HS-27A (cell line): ENCODE results near the gene PCDHGB2.
"Not testable (repeated sequence)": the region's sequence is repeated elsewhere in the genome, so short reads cannot be mapped to it uniquely, and the experiment has no call there.

ENCODE experiments used
- DNase-seq: peaks from one replicate; pipeline ENCODE4 v3.0.0-alpha.2; 2012; ENCODE audit warnings: low read depth, missing footprints

The PCDHGB2 gene

GRCh38 chr5:141349917-141350619 lies 9.7 kb upstream of the PCDHGB2 start, which contains the start of gene PCDHGB1:
TSS of gene PCDHGB1 (plus strand) at chr5:141350099. CDS start at chr5:141350261, 162 bp downstream.
- DNase-seq, result no peak

GRCh38 chr5:141351591-141351990 lies 8.2 kb upstream of the PCDHGB2 start:
- no peak for DNase-seq

GRCh38 chr5:141354900-141355469 lies 4.8 kb upstream of the PCDHGB2 start, which contains the start of gene PCDHGA4:
TSS of gene PCDHGA4 (plus strand) at chr5:141355021. CDS start at chr5:141355108, 87 bp downstream.
- DNase-seq, result no peak

- no peak for DNase-seq
Measured at GRCh38 chr5:141355641-141356040, 4.2 kb upstream of the PCDHGB2 start.

GRCh38 chr5:141356133-141356532 lies 3.7 kb upstream of the PCDHGB2 start:
- no peak for DNase-seq

- DNase-seq, result no peak
Measured at GRCh38 chr5:141356950-141357349, 2.8 kb upstream of the PCDHGB2 start.

- no peak for DNase-seq
Measured at GRCh38 chr5:141360685-141361084, 891 bp downstream of the PCDHGB2 start.

- no peak for DNase-seq
Measured at GRCh38 chr5:141362719-141363118, 2.9 kb downstream of the PCDHGB2 start.

GRCh38 chr5:141363952-141364660 lies 4.3 kb downstream of the PCDHGB2 start, which contains the start of gene PCDHGA5:
TSS of gene PCDHGA5 (plus strand) at chr5:141364162. CDS start at chr5:141364331, 169 bp downstream.
- DNase-seq, result no peak

- no peak for DNase-seq
Measured at GRCh38 chr5:141366016-141366896, 6.5 kb downstream of the PCDHGB2 start.

GRCh38 chr5:141369994-141370848 lies 10.4 kb downstream of the PCDHGB2 start, which contains the start of gene PCDHGB3:
TSS of gene PCDHGB3 (plus strand) at chr5:141370242. CDS start at chr5:141370395, 153 bp downstream.
- DNase-seq, result no peak

GRCh38 chr5:141371572-141372475 lies 12.0 kb downstream of the PCDHGB2 start:
- DNase-seq, result no peak

GRCh38 chr5:141373673-141374317 lies 14.0 kb downstream of the PCDHGB2 start, which contains the start of gene PCDHGA6:
TSS of gene PCDHGA6 (plus strand) at chr5:141373891. CDS start at chr5:141374084, 193 bp downstream.
- no peak for DNase-seq

- DNase-seq, result no peak
Measured at GRCh38 chr5:141374627-141375026, 14.8 kb downstream of the PCDHGB2 start.

- not testable (repeated sequence) for DNase-seq
Measured at GRCh38 chr5:141375444-141376155, 15.8 kb downstream of the PCDHGB2 start.

- DNase-seq, result no peak
Measured at GRCh38 chr5:141382469-141383294, 22.9 kb downstream of the PCDHGB2 start, which contains the start of gene PCDHGA7. TSS of gene PCDHGA7 (plus strand) at chr5:141382742. CDS start at chr5:141382900, 158 bp downstream.

GRCh38 chr5:141383345-141383744 lies 23.6 kb downstream of the PCDHGB2 start:
- no peak for DNase-seq
